Activated T-cell treated with anti-CD3 and anti-CD28 coated beads for 4 hours (primary cell): Measurements from ENCODE around the gene VASN.
"Not testable (repeated sequence)": the region's sequence is repeated elsewhere in the genome, so short reads cannot be mapped to it uniquely, and the experiment has no call there.

ENCODE experiments used
- DNase-seq: peaks from one replicate; pipeline ENCODE4 v3.0.0-alpha.2; 2020

Gene VASN

DNA sequence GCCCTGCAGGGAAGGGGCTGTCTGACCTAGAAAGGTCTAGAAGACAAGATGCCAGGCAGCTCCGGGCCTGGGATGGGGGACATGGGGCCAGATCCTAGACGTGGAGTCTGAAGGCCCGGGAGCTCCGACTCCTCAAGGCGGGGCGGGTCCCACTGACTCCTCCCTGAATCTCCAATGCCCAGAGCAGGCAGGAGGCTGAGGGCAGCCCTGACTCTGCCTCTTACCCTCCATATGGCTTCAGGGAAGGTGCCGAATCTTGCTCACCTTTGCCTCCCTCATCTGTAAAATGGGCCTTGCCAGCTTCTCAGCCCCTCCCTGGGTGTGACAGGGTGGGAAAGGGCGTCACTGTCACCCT lies 14.8 kb downstream of the VASN start:
- no peak for DNase-seq

DNA sequence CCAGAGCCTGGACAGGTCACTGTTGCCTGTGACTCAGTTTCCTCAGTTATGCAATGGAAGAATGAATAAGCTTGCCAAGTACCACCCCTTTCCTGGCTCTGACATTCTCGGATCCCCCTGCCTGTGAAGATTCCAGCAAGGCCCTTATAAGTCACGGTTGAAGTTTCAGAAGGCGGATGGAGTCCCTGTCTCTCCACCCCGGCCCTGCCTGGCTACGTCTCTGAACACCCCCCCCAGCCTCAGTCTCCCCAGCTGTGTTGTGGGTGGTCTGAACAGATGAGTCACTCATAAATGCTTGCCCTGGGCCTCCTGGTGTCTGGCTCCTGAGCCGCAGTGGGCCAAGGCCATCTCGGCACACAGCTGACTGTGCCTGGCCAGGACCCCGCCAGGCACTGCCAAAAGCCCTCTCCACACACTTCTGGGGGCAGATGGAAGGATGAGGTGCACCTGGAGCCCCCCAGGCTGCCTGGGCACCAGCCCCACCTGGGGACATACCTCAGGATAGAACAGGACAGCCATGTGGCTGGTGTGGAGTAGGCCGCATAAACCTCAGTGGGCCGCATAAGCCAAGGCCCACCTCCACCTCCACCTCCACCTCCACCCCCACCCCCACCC lies 15.4 kb downstream of the VASN start:
- DNase-seq: no peak

DNA sequence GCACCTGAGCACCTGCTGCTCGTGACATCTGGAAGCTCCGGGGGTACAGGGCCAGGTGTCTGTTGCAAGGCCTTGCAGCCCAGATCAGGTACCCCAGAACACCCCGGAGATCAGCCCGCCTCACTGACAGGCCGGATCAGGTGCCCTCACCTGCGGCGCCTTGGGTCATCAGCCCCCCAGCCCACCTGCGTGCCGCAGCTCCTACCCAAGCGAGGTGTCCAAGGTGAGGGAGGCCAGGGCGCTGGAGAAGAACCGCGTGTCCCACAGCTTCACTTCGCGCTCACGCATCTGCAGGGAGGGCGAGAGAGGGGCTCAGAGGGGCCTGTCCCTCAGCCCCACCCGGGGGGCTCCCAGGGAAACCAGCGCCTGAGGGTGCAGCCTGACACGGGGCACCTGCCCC lies 16.1 kb downstream of the VASN start:
- no peak for DNase-seq

DNA sequence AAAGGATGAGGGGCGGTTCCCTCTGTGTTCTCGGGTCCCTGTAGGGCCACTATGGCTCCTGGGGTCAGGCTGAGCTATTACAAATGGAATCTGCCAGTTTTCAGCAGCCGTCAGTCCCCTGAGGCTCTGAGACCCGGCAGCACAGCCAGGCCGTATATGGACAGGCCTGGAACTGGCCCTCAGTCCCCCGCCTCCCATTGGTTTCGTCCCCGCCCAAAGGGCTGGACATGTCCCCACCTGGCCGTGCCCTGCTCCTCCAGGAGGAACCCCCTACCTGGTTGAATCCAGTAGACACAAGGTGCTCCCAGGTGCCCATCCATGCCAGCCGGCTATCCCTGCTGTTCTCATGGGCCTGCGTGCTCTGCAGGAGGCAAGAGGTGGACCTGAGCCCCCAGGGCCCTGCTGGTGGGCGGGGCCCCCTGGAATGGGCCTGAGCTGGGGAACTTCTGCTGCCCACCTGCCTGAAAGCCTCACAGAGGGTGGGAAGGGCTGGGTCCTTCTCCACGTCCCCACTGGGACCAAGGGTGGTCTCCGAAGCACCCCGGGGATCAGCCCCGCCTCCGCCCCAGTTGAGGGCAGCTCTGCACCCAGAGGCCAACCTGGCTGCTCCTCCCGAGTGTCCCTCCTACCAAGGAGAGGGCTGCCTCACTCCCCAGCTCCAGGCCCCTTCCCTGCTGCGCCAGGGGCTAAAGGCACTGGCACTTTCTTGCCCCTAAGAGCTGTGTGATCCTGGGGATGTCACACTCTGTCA lies 16.8 kb downstream of the VASN start:
- no peak for DNase-seq

DNA sequence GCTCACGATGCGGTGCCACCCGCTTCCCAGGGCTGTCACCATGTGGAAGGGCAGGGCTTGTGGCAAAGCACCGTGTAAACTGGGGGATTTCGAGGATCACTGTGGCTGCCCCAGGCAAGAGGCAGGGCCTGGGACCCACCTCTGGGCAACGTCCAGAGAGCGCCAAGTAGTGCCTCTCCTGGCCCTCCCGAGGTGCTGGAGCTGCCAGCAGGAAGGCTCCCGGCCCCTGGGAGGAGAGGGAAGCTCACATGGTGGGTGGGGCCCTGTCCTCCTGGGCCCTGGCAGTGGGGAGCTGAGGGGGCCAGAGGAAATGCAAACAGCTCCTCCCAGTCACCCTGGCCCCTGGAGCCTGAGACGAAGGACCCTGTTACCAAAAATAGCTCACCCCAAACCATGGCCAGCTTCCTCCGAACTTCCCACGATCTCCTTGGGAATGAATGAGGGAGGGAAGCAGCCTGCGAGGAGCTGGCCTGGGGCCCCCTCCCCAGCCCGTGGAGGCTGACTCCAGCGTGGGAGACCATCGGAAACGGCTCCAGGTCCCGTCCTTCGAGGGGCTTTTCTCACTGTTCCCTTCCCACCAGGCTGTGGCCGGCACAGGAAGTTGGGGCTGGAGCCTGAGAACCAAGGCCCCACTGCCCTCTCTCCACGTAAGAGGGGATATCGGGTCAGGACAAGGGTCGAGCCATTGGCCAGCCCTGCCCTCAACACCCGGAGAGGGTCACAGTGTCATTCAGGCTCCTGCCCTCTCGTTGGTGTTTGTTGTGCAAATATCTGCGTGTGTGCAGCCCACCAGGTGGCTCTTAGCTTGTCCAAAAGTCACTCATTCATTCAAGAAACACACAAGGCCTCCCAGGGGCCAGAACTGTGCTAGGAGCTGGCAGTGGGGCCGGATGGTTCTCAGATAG lies 17.7 kb downstream of the VASN start:
- no peak for DNase-seq

DNA sequence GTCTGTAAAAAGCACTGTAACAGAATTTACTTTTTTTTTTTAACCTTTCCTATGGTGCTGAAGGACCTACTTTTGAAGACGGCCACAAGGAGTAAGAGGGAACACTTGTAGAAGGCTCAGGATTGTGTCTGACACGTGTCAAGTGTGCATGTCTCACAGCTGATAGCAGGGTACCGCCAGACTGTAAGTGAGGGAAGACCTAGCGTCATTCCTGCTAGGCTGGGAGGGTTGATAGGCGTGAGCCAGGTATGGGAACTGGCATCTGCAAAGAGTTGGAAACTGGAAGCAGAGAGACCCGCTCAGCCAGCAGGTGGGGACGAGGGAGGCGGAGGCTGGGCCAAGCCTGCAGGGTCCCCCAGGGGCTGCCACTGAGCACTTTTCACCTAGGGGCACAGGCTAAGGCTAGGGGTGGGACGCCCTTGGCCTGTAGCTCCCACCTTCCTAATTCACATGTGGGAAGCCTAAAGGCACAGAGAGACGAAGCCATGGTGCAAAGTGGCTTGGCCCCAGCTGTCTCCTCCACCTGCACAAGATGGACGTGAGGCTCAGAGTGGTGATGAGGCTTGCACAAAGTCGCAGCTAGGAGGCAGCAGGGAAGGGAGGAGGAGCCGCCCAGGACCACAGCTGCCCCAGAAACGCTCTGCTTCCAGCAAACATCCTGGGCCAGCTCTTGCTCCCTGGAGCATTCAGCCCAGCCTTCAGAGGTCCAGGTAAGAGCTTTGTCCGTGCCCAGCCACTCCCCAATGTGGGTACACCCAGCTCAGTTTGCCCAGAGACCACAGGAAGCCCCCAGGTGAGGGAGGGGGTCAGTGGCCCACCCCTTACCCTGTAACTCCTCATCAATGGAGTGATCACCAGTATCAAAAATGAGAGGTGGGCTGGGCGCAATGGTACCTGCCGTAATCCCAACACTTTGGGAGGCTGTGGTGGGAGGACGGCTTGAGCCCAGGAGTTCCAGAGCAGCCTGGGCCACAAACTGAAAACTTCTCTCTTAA lies 18.9 kb downstream of the VASN start:
- no peak for DNase-seq

DNA sequence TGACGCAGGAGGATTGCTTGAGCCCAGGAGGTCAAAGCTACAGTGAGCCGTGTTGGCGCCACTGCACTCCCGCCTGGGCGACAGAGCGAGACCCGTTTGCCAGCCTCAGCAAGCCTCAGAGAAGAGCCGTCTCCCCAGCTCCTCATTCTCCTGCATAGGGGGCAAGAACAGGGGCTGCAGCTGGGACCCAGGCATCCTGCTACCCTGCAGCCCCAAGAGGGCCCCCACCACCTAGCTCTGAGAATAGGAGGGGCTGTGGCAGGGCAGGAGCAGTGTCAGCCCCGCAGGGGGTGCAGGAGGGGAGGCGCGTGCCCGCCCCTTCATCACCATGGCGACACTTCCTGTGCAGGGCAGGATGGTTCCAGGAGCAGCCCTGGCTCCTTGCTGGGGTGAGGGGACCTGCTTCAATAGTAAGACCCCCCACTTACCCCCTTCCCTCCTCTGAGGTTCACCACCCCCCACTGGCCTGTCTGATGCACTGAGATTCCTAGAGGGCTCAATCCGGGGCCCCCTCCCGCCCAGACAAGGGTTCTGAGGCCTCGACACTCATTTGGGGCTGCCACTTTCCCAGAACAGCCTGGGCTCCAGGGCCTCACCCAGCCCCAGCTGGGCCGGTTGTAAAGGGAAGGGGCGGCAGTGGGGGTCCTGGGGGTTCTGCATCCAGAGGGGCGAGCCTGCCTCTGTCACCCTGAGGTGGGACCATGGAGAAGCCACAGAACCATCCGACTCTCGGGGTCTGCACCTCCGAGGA lies 20.2 kb downstream of the VASN start:
- no peak for DNase-seq

DNA sequence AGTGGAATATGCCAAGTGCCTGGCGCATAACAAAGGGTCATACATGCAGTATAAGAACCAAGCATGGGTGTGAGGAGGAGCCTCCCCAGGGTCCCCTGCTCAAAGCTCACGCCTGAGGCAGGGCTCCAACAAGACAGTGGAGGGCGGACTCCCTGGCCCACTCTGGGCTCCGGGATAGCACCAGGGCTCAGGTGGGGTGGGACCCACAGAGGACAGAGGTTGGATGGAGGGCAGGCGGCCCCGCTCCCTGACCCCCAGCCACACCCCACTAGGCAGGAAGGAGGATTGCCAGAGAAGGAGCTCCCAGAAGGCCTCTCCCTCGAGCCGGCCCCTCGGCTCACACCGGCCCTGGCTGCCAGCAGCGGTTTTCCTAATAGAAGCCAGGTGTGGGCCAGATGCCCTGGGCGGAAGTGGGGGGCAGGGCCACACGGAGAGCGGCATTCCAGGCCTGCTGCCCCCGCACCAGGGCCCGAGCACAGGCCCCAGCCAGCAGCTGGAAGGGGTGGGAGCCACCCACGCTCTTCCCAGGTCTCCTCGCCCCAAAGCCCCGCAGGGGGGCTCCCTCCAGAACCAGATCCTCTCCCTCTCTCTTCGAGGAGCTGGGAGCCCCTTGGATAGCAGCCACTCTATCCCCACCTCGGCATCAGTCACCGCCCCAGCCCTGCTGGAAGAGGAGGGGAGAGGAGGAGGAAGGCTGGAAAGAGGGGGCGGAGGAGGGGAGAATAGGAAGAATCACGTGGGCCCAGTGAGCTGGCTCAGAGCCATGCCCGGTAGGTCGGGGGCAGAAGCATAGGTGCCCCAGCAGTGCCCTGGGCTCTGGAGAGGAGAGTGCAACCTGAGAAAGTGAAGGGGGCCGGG lies 21.0 kb downstream of the VASN start:
- no peak for DNase-seq

DNA sequence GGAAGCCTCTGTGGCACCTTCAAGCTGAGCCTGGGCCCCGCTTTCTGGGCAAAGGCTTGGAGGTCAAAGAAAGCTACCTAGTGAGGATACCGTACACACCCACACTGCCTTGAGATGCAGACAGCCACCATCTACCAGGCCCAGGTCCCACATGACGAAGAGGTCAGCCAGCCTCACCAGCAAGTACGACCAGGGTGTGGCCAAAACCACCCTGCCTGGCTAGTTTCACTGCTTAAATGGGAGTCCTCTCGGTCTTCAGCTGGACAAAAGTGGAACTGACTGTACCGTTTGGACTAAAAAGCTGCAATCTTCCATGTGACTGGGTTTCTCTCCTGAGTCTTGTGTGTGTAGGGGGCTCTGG lies 21.6 kb downstream of the VASN start:
- no peak for DNase-seq

DNA sequence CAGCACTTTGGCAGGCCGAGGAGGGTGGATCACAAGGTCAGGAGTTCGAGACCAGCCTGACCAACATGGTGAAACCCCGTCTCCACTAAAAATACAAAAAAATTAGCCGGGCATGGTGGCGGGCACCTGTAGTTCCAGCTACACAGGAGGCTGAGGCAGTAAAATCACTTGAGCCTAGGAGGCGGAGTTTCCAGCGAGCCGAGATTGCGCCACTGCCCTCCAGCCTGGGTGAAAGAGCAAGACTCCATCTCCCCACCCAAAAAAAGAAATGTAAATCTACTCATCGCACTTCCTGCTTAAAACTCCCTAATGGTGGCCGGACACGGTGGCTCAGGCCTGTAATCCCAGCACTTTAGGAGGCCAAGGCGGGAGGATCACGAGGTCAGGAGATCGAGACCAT lies 22.2 kb downstream of the VASN start:
- not testable (repeated sequence) for DNase-seq

DNA sequence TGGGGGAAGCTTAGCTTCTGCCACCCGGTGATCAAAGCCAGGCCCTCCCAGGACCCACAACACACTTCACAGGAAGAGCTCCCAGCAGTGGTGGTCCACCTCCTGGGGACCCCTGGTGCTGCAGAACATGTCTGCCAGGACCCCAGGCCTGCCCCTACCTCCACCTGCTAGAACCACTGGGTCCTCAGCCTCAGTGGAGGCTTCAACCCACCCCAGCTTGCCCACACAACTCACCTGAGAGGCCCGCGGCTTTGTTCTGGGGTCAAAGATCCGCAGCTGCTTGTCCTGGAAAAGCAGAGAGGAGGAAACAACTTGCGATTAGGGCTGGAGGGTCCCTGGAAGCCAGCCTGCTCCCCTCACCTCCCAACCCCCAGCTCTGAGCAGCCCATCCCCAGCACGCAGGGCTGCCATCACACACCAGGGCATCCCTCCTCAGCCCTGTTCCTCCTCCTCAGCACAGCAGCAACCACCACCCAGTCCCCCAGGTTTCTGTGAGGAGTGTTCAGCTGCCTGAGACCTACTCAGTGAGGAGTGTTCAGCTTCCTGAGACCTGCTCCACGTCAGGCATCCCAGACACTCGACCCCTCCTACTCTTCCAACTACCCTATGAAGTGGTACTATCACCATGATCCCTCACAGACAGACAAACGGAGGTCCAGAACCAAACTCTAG lies 23.5 kb downstream of the VASN start:
- no peak for DNase-seq

DNA sequence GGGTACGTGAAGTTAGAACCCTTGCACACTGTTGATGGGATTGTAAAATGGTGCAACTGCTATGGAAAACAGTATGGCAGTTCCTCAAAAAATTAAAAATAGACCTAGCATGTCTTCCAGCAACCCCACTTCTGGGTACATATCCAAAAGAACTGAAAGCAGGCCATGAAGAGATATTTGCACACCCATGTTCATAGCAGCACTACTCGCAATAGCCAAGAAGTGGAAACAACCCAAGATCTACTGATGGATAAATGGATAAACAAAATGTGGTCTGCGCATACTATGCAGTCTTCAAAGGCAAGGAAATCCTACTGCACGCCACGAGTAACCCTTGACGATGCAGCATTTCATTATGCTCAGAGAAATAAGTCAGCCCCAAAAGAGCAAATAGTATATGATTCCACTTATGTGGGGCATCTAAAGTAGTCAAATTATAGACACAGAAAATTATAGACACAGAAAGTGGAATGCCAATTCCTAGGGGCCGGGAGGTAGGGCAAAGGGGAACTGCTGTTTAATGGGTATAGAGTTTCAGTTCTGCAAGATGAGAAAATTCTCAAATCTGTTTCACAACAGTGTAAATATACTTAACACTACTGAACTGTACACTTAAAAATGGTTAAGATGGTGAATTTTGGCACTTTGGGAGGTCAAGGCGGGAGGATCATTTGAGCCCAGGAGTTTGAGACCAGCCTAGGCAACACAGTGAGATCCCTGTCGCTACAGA lies 27.5 kb downstream of the VASN start:
- no peak for DNase-seq

DNA sequence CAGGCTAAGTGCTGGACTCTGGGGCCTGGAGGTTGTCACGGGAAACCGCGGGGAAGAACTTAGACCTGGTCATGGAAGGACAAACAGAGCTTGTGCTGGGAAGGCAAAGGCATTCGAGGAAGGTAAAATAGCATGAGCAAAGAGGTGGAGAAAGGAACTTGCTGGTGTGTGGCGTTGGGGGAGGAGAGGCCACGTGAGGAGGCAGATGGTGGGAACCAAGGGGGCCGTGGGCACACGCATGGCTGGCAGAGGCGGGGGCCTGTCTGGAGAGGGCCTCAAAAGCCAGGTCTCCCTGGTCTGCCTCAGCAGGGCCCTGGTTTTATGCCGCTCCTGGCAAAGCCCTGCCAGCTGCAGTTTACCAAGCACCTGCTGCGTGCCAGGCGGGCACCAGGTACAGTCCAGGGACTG lies 29.4 kb downstream of the VASN start:
- DNase-seq: no peak

DNA sequence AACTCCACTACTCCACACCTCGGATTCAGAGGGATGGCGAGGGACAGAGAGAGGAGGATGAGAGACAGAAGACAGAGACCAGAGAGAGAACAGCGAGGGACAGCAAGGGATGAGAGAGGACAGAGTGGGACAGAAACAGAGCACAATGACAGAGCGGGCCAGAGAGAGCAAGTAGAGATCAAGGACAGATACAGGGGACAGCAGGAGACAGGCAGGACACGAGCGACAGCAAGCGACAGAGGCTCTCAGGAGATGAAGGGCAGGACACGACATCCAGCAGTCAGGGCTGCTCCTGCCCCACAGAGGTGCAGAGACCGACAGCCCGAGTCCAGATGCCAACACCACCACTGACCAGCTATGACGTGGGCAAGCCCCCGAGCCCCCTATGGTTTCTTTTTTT lies 29.9 kb downstream of the VASN start:
- no peak for DNase-seq

DNA sequence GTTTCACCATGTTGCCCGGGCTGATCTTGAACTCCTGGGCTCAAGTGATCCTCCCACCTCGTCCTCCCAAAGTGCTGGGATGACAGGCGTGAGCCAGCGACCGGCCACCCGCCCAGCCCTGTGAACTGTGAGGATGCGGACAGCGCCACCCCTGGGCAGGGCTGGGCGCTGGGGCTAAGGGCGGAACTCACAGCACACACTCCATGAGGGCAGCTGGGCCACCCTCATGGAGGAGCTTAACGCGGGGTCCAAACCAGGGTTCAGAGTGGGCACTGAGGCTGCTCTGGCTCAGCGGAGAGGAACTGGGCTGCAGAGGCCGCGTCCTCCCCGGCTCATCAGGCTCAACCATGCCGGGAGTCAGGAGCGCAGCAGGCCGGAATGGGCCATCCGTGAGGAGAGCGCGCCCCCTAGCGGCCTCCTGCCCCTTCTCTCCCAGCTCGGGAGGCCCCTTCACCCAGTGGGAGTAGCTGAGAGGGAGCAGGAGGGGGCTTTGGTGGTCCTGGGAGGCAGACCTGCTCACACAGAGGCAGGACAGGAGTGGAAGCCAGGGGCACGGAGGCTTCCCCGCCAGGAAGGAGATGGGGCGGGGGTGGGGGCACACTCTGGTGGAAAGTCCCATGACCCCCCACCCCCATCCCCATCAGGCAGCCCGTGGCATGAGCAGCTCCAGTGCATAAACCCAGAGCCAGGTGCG lies 30.9 kb downstream of the VASN start:
- peak; percentile 53 for DNase-seq

DNA sequence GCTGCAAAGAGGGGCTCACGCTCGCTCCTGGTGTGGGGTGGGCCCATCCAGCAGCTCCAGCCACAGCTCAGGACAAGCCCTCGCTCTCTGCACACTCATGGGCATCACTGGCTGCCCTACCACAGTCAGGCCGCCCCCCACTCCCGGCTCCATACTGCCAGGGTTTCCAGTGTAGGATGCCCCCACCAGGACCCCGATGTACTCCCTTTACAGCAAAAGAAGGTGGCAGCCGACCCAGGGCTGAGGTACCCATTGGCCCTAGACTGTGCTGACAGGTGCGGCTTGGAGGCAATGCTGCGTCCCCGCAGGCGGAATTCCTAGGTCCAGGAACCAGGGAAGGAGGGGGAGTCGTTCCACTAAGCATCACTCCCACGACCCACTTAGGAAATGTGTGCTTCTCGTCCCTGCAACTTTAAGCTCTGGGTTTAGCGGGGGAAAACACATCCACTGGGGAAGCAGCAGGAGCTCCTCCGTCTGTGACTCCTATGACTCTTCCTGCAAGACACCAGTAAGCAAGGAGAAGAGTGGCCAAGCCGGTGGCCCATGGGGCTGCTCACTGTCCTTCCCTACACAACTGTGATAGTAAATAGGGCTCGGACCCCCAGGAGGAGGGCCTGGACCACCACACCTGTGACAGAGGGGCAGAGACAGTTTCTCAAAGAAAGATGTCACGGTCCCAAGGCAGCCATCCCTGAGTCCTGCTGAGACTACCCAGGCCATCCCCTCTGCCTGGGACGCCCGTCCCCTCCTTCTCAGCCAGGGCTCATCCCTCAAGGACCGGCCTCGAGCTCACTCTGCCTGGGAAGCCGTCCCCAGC lies 31.7 kb downstream of the VASN start:
- DNase-seq: no peak

DNA sequence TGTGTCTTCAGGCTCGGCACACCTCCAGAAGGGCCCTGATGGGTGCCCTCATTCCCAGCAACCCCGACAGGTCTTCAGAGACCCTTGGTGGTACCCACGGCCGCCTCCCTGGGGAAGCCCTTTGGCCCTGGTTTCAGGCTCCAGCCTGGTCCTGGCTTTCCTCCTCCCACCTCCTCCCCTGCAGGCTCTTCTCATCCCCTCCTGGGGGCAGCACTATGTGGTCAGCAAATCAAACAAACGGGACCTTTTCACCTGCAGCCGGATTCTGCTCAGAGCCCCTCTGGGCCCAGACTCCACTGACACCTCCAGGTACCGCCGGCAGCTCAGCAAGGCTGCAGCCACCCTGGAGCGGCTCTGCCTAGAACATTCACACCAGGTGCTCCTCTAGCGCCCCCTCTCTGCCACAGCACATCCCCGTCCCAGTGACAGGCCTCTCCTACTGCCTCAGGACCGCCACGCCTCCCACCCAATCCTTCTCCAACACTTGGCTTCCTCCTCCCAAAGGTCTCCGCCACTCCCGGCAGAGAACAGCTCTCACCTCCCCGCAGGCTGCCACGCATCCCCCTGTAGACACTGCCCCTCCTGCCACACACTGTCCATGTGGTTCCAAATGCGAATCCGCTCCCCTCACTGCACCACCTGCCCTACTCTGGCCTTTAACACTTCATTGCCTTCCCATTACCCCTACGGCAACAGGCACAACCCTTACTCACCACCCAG lies 32.8 kb downstream of the VASN start:
- no peak for DNase-seq
